H9 (cell line): ENCODE measurements around the gene HOMER1. TPM values are rescaled to one million over a fixed set of nuclear protein-coding genes. Genes with fewer than 3 reads are reported as not detected.

Experiments
- DNase-seq: peaks from one replicate; pipeline ENCODE4 v3.0.0-alpha.2; 2017
- H2AFZ ChIP-seq: one replicate; pipeline ENCODE4 v1.6.1; 2013; ENCODE audit warnings: mild to moderate bottlenecking, low read length, control low read depth, moderate library complexity
- H2AK5ac ChIP-seq: 2 replicates; pipeline ENCODE4 v1.6.1; 2013; ENCODE audit warnings: low read length, control low read depth, mixed read lengths; ENCODE audit not compliant: insufficient read length
- H2BK120ac ChIP-seq: one replicate; pipeline ENCODE4 v1.6.1; 2013; ENCODE audit warnings: low read depth, mild to moderate bottlenecking, low read length, control low read depth, inconsistent platforms; ENCODE audit not compliant: poor library complexity, severe bottlenecking
- H2BK12ac ChIP-seq: 2 replicates; pipeline ENCODE4 v1.6.1; 2013; ENCODE audit warnings: low read length, control low read depth, mixed read lengths, low read depth; ENCODE audit not compliant: insufficient read length
- H2BK15ac ChIP-seq: 2 replicates; pipeline ENCODE4 v1.6.1; 2013; ENCODE audit warnings: low read depth, low read length, control low read depth
- H2BK20ac ChIP-seq: one replicate; pipeline ENCODE4 v1.6.1; 2013; ENCODE audit warnings: low read depth, mild to moderate bottlenecking, low read length, control low read depth, inconsistent platforms; ENCODE audit not compliant: poor library complexity, severe bottlenecking
- H2BK5ac ChIP-seq: 2 replicates; pipeline ENCODE4 v1.6.1; 2013; ENCODE audit warnings: low read length, control low read depth, mixed read lengths; ENCODE audit not compliant: insufficient read length
- H3K14ac ChIP-seq: 2 replicates; pipeline ENCODE4 v1.6.1; 2013; ENCODE audit warnings: low read length, control low read depth; ENCODE audit not compliant: insufficient read depth
- H3K18ac ChIP-seq: 2 replicates; pipeline ENCODE4 v1.6.1; 2013; ENCODE audit warnings: low read depth, mild to moderate bottlenecking, mixed read lengths, low read length, control low read depth; ENCODE audit not compliant: insufficient read length
- H3K23ac ChIP-seq: 2 replicates; pipeline ENCODE4 v1.6.1; 2013; ENCODE audit warnings: low read length, control low read depth, mixed read lengths, low read depth; ENCODE audit not compliant: insufficient read length
- H3K23me2 ChIP-seq: 2 replicates; pipeline ENCODE4 v1.6.1; 2013; ENCODE audit warnings: low read depth, mild to moderate bottlenecking, mixed read lengths, low read length, control low read depth; ENCODE audit not compliant: insufficient read length, poor library complexity, severe bottlenecking
- H3K27ac ChIP-seq: 2 replicates; pipeline ENCODE4 v1.5.1; 2013; ENCODE audit warnings: low read length, control low read depth, mixed read lengths, low read depth; ENCODE audit not compliant: insufficient read length
- H3K27me3 ChIP-seq: 2 replicates; pipeline ENCODE4 v1.6.1; 2013; ENCODE audit warnings: low read length, control low read depth, inconsistent platforms; ENCODE audit not compliant: insufficient read depth
- H3K4ac ChIP-seq: 2 replicates; pipeline ENCODE4 v1.6.1; 2013; ENCODE audit warnings: low read depth, mild to moderate bottlenecking, control low read depth, inconsistent platforms, low read length, moderate library complexity
- H3K4me1 ChIP-seq: 2 replicates; pipeline ENCODE4 v1.6.1; 2013; ENCODE audit warnings: low read length, control low read depth, inconsistent platforms; ENCODE audit not compliant: insufficient read depth
- H3K4me2 ChIP-seq: 2 replicates; pipeline ENCODE4 v1.6.1; 2013; ENCODE audit warnings: low read length, control low read depth, mixed read lengths; ENCODE audit not compliant: insufficient read length, insufficient read depth
- H3K56ac ChIP-seq: 2 replicates; pipeline ENCODE4 v1.6.1; 2013; ENCODE audit warnings: low read depth, mild to moderate bottlenecking, mixed read lengths, low read length, control low read depth; ENCODE audit not compliant: insufficient read length
- H3K79me1 ChIP-seq: 2 replicates; pipeline ENCODE4 v1.6.1; 2013; ENCODE audit warnings: low read depth, mild to moderate bottlenecking, moderate library complexity, low read length, control low read depth, inconsistent platforms; ENCODE audit not compliant: insufficient read depth, poor library complexity, severe bottlenecking
- H3K79me2 ChIP-seq: 2 replicates; pipeline ENCODE4 v1.6.1; 2013; ENCODE audit warnings: low read length, control low read depth, inconsistent platforms; ENCODE audit not compliant: insufficient read depth
- H3K9ac ChIP-seq: 2 replicates; pipeline ENCODE4 v1.6.1; 2013; ENCODE audit warnings: low read length, control low read depth, mixed read lengths; ENCODE audit not compliant: insufficient read length; ENCODE audit errors: extremely low read depth
- H3K9me3 ChIP-seq: one replicate; pipeline ENCODE4 v1.6.1; 2013; ENCODE audit warnings: low read depth, low read length, inconsistent platforms; ENCODE audit not compliant: control insufficient read depth
- H3T11ph ChIP-seq: one replicate; pipeline ENCODE4 v1.6.1; 2013; ENCODE audit warnings: mild to moderate bottlenecking, low read length, control low read depth, inconsistent platforms
- H4K20me1 ChIP-seq: one replicate; pipeline ENCODE4 v1.6.1; 2013; ENCODE audit not compliant: control insufficient read depth, insufficient read length, insufficient read depth
- H4K5ac ChIP-seq: 2 replicates; pipeline ENCODE4 v1.6.1; 2013; ENCODE audit warnings: low read depth, mild to moderate bottlenecking, mixed read lengths, low read length, control low read depth; ENCODE audit not compliant: insufficient read length
- H4K8ac ChIP-seq: replicated peaks from 2 replicates; pipeline ENCODE4 v1.6.1; 2013; ENCODE audit warnings: low read length, control low read depth, mixed read lengths, low read depth; ENCODE audit not compliant: insufficient read length
- H4K91ac ChIP-seq: 2 replicates; pipeline ENCODE4 v1.6.1; 2013; ENCODE audit warnings: low read depth, mild to moderate bottlenecking, moderate library complexity, mixed read lengths, low read length, control low read depth; ENCODE audit not compliant: insufficient read length
- H3K27ac Mint-ChIP-seq, 3 experiments: 2 replicates in 2 of 3; 3 replicates in 1 of 3; pipeline ENCODE4 v1.8.0; 2020 to 2021; ENCODE audit warnings: mixed read lengths in 3 of 3, mild to moderate bottlenecking in 1 of 3, moderate library complexity in 1 of 3
- H3K27me3 Mint-ChIP-seq: 2 replicates; pipeline ENCODE4 v1.8.0; 2021; ENCODE audit warnings: low read depth, mild to moderate bottlenecking, moderate library complexity, mixed read lengths
- H3K36me3 Mint-ChIP-seq, 3 experiments: 2 replicates in 2 of 3; 3 replicates in 1 of 3; pipeline ENCODE4 v1.8.0; 2020 to 2021; ENCODE audit warnings: low read depth in 3 of 3, mixed read lengths in 3 of 3; ENCODE audit not compliant: insufficient read depth in 1 of 3
- H3K4me1 Mint-ChIP-seq, 2 experiments: 2 replicates each; pipeline ENCODE4 v1.8.0; 2020; ENCODE audit warnings: mixed read lengths in 2 of 2
- H3K4me3 Mint-ChIP-seq, 2 experiments: 2 replicates in 1 of 2; 3 replicates in 1 of 2; pipeline ENCODE4 v1.8.0; 2020 to 2021; ENCODE audit warnings: mild to moderate bottlenecking in 2 of 2, mixed read lengths in 2 of 2, moderate library complexity in 1 of 2
- H3K9me3 Mint-ChIP-seq, 2 experiments: 2 replicates in 1 of 2; 3 replicates in 1 of 2; pipeline ENCODE4 v1.8.0; 2020; ENCODE audit warnings: mild to moderate bottlenecking in 2 of 2, mixed read lengths in 2 of 2, moderate library complexity in 1 of 2
- CTCF ChIP-seq: fragments of 200-600 bp; sonication (generic); conservative IDR thresholded peaks from 3 replicates; pipeline ENCODE4 v1.8.0; 2021; ENCODE audit warnings: antibody characterized with exemption, mild to moderate bottlenecking
- WGBS: extraction: QIAGEN DNeasy Blood & Tissue Kit; methylation state at CpG from one replicate; pipeline ENCODE4 v1.1.7; 2013; ENCODE audit warnings: missing lambda C conversion rate, low lambda C conversion rate, mixed read lengths; ENCODE audit not compliant: insufficient read length; ENCODE audit errors: extremely low coverage; 5-methylcytosine and 5-hydroxymethylcytosine counted together
- total RNA-seq: library from RNA; stranded (reverse); gene quantifications from 2 replicates; pipeline ENCODE4 v1.2.1, GENCODE V29; 2021

Gene HOMER1
- total RNA-seq, 1 experiment from 2014 or later: 39.5 TPM

GRCh38 chr5:79547429-79547822 lies 33.5 kb upstream of the HOMER1 start:
- H2BK15ac ChIP-seq: no peak overlapping the region
- H3T11ph ChIP-seq: no peak overlapping the region
- H3K4ac ChIP-seq: no peak overlapping the region
- H3K23me2 ChIP-seq: no peaks in the 10 kb centered on the region
- H3K27me3 ChIP-seq: no peaks in the 10 kb centered on the region
- no peak overlapping the region for H4K5ac ChIP-seq
- no peak overlapping the region for H2BK120ac ChIP-seq
- H3K9me3 ChIP-seq: no peaks in the 10 kb centered on the region
- Mint-ChIP-seq H3K27me3 (no peaks in the 10 kb centered on the region), H3K4me1 (peaks cover 0 to 12% of the 10 kb centered on the region in 2 experiments; a peak in 2 of 4 replicates), H3K27ac (peak overlapping the region in 1 of 3 experiments; percentile 25; a peak in 1 of 7 replicates), H3K4me3 (no peak overlapping the region), H3K36me3 (no peaks in the 10 kb centered on the region), H3K9me3 (no peaks in the 10 kb centered on the region)
- H4K91ac ChIP-seq: no peak overlapping the region
- no peak overlapping the region for H3K14ac ChIP-seq
- H3K79me2 ChIP-seq: no peaks in the 10 kb centered on the region
- H3K4me1 ChIP-seq: no peaks in the 10 kb centered on the region
- H3K56ac ChIP-seq: no peak overlapping the region
- no peak overlapping the region for H4K8ac ChIP-seq
- no peak overlapping the region for H3K23ac ChIP-seq
- DNase-seq: no peak
- no peak for TF ChIP-seq CTCF
- H2AFZ ChIP-seq: no peak overlapping the region
- no peak overlapping the region for H2BK20ac ChIP-seq
- no peaks in the 10 kb centered on the region for H3K79me1 ChIP-seq
- no peak overlapping the region for H3K18ac ChIP-seq
- WGBS: no CpG with 5 or more reads among the region's 3 CpGs
- H2BK12ac ChIP-seq: no peak overlapping the region
- no peak overlapping the region for H3K9ac ChIP-seq
- H3K4me2 ChIP-seq: no peak overlapping the region
- no peak overlapping the region for H3K27ac ChIP-seq
- no peaks in the 10 kb centered on the region for H4K20me1 ChIP-seq
- H2BK5ac ChIP-seq: no peak overlapping the region
- H2AK5ac ChIP-seq: no peak overlapping the region
